Embryonic facial prominence (tissue), 1 donor: ENCODE measurements around the gene ST8SIA5.

Source experiments
- DNase-seq: peaks from one replicate; pipeline ENCODE4 v3.0.0-alpha.2; 2016; ENCODE audit errors: extremely low spot score

Gene ST8SIA5

DNA sequence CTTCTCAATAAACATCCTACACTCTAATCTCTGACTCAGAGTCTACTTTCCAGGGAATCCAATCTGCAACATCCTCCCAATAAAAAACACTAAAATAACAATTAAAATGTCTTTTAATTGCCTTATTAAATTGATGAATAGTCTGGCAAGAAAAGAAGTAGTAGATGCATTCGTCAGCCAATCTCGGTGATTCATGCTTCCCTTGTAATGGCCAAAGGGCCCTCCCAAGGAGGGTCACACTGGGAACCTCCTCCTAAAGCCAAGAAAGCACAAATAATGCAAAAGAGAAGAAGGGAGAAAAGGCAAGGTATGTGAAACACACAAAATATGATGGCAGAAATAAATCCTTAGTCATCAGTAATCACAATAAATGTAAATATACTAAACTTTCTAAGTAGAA is 16.8 kb downstream of the ST8SIA5 start:
- DNase-seq, result no peak

DNA sequence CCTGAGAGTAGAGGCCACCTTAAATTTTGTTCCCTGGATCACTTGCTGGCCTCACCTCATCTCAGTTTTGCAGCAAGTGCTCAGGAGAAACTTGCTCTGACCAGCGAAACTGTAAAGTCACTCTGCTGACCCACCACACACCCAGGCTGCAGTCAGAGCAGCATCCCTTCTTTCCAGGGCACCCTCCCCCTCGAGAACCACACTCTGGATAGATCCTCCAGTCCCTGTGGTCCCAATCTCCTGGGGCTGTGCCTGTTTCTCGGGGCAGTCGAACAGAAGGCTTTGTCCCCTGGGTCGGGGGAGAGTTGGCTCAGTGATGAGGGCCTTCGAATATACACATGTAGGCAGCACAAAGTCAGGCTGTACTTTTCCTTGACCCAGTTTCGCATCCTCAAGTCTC is 18.4 kb downstream of the ST8SIA5 start:
- DNase-seq, result no peak

GRCh38 chr18:46736736-46737135 is 20.1 kb downstream of the ST8SIA5 start:
- no peak for DNase-seq

GRCh38 chr18:46736135-46736534 is 20.7 kb downstream of the ST8SIA5 start:
- no peak for DNase-seq

- DNase-seq, result no peak
These were observed 21.9 kb downstream of the ST8SIA5 start for GRCh38 chr18:46734981-46735380.

GRCh38 chr18:46733872-46734271 is 23.0 kb downstream of the ST8SIA5 start:
- DNase-seq, result no peak

GRCh38 chr18:46732801-46733200 is 24.1 kb downstream of the ST8SIA5 start:
- DNase-seq, result no peak

DNA sequence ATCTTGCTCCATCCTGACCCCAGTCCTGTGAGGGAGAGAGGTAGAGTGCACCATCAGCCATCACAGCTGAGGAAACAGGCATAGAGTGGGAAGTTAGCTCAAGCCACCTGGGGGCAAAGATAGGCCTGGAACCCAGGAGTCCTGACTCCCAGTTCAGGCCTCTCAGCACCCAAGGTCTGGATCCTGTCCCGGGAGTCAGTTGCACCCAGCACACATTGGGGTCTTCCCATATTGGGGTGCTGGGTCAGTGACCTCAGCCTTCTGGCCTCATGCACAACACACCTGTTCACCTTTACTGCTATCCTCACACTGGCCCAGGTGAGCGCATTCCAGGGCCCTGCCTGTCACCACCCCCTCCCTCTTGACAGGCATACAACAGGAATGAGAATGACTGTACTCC is 24.7 kb downstream of the ST8SIA5 start:
- no peak for DNase-seq

GRCh38 chr18:46731316-46731715 is 25.5 kb downstream of the ST8SIA5 start:
- DNase-seq, result no peak

DNA sequence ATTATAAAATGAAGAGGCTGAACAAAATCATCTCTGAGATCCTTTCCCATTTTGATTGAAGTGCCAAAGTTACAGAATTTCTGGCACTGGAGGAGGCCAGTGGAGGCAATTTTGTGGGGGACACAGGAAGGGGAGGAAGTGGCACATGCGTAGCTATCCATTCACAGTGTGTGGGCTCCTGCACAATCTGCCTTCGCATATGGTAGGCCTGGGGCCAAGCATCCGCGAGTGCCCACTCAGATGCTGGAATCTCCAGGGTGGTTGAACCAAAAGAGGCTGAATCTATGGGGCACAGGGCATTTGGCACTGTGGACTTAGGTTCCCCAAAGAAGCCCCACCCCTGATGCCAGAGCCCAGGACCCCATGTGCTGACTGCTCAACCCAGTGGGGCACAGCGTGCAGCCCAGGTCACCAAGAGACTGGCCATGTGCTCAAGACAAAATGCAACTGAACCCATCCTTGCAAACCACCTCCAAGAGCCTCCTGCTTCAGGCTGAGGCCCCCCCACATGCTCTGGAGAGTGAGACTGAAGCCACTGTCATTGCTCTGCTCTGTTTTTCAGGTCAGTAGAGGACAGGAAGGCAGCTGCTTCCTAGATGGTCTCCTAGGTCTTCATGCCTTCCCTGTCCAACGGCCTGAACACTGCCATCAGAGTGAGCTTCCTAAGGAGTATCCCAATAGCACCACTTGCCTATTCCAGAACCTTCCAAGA is 28.5 kb downstream of the ST8SIA5 start:
- no peak for DNase-seq

GRCh38 chr18:46727177-46727576 is 29.7 kb downstream of the ST8SIA5 start:
- no peak for DNase-seq

GRCh38 chr18:46725310-46725709 is 31.5 kb downstream of the ST8SIA5 start:
- DNase-seq, result no peak

DNA sequence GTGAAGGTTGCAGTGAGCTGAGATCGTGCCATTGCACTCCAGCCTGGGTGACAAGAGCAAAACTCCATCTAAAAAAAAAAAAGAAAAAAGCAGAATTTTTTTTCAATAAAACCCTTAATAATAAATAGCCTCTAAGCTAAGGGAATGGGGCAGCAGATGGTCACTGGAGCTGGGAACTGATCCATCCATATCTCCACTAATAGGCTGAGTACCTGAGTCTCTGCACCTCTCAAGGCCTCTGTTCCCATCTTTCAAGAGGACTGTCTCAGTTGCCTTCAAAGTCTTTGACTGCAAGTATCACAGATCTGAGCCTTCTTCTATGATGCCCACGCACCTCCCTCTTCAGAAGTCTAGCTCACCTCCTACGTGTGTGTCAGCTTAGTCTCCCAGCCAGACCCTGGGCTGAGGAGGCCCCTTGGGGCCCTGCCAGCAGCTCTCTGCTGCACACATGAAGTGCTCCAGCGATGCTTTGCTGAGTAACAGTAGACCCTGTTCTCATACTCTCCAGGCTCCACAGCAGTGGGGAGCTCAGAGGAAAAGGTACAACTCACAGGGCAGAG is 32.9 kb downstream of the ST8SIA5 start:
- no peak for DNase-seq

- no peak for DNase-seq
These were observed 34.8 kb downstream of the ST8SIA5 start for GRCh38 chr18:46722051-46722450.

DNA sequence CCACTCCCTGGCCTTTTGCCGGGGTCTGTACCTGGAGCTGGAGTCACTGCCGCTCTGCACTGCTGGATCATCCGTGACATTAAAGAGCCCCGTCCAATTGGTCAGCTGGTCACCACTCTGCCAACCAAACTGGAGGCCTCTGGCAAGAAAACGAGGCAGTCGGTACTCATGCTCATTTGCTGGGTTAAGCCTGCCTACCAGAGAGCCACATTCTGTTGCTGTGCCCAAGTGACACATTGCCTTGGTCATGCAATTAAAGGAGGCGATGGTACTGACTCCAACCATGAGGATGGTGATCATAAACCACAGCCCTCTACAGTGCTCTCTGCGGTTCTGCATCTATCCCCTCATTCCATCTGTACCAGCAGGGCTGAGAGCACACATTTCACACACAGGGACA is 35.5 kb downstream of the ST8SIA5 start:
- no peak for DNase-seq

- no peak for DNase-seq
These were observed 36.3 kb downstream of the ST8SIA5 start for GRCh38 chr18:46720521-46720920.

- DNase-seq, result no peak
These were observed 36.8 kb downstream of the ST8SIA5 start for GRCh38 chr18:46720092-46720491.

DNA sequence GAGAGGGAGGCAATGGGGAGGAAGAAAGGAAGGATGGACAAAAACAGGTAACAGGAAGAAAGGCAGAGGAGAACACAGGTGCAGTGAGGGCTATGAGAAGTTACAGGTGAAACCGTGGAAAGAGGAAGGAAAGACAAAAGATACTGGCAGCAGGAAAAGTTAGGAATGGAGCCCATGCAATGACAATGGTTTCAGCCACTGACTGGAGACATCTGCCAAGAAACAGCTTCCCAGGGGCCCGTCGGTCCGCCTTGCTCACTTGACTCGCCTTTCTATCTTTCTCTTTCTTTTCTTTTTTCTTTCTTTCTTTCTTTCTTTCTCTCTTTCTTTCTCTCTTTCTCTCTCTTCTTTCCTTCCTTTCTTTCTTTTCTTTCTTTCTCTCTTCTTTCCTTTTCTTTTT is 37.5 kb downstream of the ST8SIA5 start:
- no peak for DNase-seq

DNA sequence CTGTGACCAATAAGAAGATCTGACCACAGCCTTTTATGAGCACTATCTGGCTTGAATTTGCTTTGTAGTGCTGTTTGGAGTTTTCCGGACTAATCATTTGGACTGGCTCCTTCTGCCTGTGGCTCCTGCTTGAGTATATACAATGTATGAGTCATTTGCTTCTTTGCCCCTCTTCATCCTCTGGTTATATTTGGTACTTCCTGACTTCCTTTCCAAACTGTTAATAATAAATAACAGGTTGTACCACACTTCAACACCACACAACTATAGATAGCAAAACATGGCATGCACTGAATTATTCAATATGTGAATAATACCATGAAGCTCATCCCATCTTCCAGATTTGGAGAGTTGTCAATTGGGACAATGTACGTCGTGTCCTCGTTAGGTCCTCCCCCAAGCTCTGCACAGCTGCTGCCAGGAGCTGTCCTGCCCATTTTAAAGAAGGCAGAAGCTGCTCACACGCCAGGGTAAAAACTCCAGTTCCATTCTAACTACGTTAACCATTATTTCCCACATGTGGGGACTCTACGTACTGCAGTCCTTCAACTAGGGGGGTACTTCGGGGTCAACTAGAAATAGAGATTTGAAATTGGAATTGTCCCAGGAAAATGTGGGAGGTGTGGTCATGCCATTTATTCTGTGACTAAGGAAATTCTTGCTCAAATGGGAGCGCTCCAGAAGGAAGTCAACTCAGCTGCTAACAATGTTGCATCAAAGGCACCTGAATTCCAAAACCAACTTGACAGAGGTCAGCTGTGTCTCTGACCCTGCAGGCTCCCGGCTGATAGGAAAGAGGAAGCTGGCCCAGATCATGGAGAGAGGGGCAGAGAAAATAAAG is 38.1 kb downstream of the ST8SIA5 start:
- no peak for DNase-seq

DNA sequence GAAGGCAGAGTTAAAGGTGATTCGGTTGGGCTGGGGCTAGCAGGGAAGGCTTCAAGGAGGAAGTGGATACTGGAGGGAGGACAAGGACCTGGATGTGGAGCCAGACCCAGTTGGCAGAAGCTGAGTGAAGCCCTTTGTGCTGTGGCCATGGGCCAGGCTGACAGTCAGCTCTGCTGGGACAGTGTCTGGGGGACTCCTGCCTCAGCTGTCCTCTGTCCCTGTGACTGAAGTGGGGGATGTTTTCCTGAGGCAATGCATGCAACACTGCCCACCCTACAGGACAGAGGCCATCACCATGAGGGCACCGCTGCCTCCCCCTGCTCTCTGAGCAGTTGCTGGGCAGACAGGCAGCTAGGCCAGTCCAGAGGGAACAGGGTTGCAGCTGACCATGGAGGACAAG is 40.0 kb downstream of the ST8SIA5 start:
- DNase-seq, result no peak

DNA sequence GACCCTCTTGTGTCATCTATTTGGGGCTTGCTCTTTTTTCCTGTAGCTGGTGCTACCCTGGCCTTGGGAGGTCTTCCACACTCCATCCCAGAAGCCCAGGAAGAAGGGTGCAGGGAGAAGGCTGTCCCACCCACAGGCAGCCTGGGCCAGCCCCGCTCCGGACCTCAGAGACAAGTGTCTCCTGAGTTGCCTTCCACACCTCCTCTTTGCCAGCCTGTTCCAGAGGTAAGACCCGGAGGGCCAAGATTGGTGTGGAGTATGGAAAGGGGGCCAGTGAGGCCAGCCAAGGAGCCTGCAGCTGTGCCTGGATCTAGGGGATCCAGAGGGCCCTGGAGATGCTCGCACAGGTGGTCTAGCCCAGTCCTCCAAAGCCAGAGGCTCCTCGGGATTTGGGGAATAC is 40.5 kb downstream of the ST8SIA5 start:
- no peak for DNase-seq

- DNase-seq, result no peak
These were observed 41.8 kb downstream of the ST8SIA5 start for GRCh38 chr18:46715062-46715461.

- no peak for DNase-seq
These were observed 44.4 kb downstream of the ST8SIA5 start for GRCh38 chr18:46712406-46712805.
